HG02763 (cell line): Measurements from ENCODE around the gene DNAH1.

Experiments used
- ATAC-seq: cut with Tn5 transposase; IDR thresholded peaks from one replicate; pipeline ENCODE4 v1.9.1; 2021; ENCODE audit warnings: mild to moderate bottlenecking, moderate library complexity; ENCODE audit not compliant: unreplicated experiment

DNAH1 gene

GRCh38 chr3:52443791-52444687 lies 127.9 kb downstream of the DNAH1 start:
- no peak for ATAC-seq

GRCh38 chr3:52444860-52445793 lies 129.0 kb downstream of the DNAH1 start, which contains the start of gene SEMA3G:
TSS of gene SEMA3G (minus strand) at chr3:52445103. CDS start at chr3:52445027, 76 bp downstream.
- no peak for ATAC-seq

GRCh38 chr3:52446042-52446441 lies 129.9 kb downstream of the DNAH1 start:
- ATAC-seq = no peak

- ATAC-seq = no peak
Observed at GRCh38 chr3:52446631-52447511, 130.8 kb downstream of the DNAH1 start.

GRCh38 chr3:52447512-52448355 lies 131.6 kb downstream of the DNAH1 start:
- ATAC-seq = no peak
